H1 (cell line): Measurements from ENCODE around the gene FAM50A. TPM values are rescaled to one million over a fixed set of nuclear protein-coding genes. Genes with fewer than 3 reads are reported as not detected.
"Not testable (repeated sequence)": the region's sequence is repeated elsewhere in the genome, so short reads cannot be mapped to it uniquely, and the experiment has no call there.

ENCODE experiments used
- CTCF ChIA-PET: fragments of 300-600 bp; sonication (Branson Sonifier 250); formaldehyde crosslinking; loops from one replicate; lab custom pipeline; 2021; ENCODE audit not compliant: partially characterized antibody; lab: Charles Lee
- POLR2A ChIA-PET: fragments of 300-600 bp; sonication (Branson Sonifier 250); formaldehyde crosslinking; loops from one replicate; lab custom pipeline; 2021; ENCODE audit warnings: inconsistent platforms; ENCODE audit not compliant: partially characterized antibody; lab: Charles Lee
- DNase-seq, 2 experiments: peaks; one replicate each; pipeline versions ENCODE4 v3.0.0 to v3.0.0-alpha.2; 2010 to 2022; ENCODE audit warnings: low spot score in 2 of 2, low read depth in 1 of 2, mixed read lengths in 1 of 2
- FAIRE-seq: peaks from 2 replicates; lab custom pipeline; 2011; peaks lifted over from hg19 to GRCh38; lab: Jason Lieb, UNC
- H2AFZ ChIP-seq: 2 replicates; pipeline ENCODE4 v1.8.1; 2012; ENCODE audit warnings: low read length, inconsistent platforms
- H2AK5ac ChIP-seq: 2 replicates; pipeline ENCODE4 v1.6.1; 2013; ENCODE audit warnings: low read depth, low read length
- H2BK120ac ChIP-seq: replicated peaks from 2 replicates; pipeline ENCODE3; 2013; ENCODE audit warnings: low read depth, low read length, inconsistent platforms
- H2BK12ac ChIP-seq: 2 replicates; pipeline ENCODE4 v1.6.1; 2013; ENCODE audit warnings: low read depth, low read length
- H2BK15ac ChIP-seq: 2 replicates; pipeline ENCODE4 v1.6.1; 2013; ENCODE audit warnings: low read length
- H2BK20ac ChIP-seq: 2 replicates; pipeline ENCODE4 v1.6.1; 2013; ENCODE audit warnings: low read length
- H2BK5ac ChIP-seq: 2 replicates; pipeline ENCODE4 v1.6.1; 2013; ENCODE audit warnings: low read depth, low read length
- H3K14ac ChIP-seq: 2 replicates; pipeline ENCODE4 v1.6.1; 2013; ENCODE audit warnings: inconsistent platforms; ENCODE audit not compliant: insufficient read length
- H3K18ac ChIP-seq: 2 replicates; pipeline ENCODE4 v1.6.1; 2013; ENCODE audit warnings: low read length; ENCODE audit errors: extremely low read depth
- H3K23ac ChIP-seq: 2 replicates; pipeline ENCODE4 v1.6.1; 2013; ENCODE audit warnings: inconsistent platforms; ENCODE audit not compliant: insufficient read length
- H3K23me2 ChIP-seq: 2 replicates; pipeline ENCODE4 v1.6.1; 2013; ENCODE audit warnings: low read depth, low read length
- H3K27ac ChIP-seq: 2 replicates; pipeline ENCODE4 v1.6.1; 2011; ENCODE audit warnings: low read depth, low read length, inconsistent platforms
- H3K27me3 ChIP-seq, 4 experiments: replicated peaks in 1 of 4; 1 replicate in 1 of 4; 2 replicates in 3 of 4; pipeline versions ENCODE4 v1.6.1 to v1.8.1; 2011 to 2013; ENCODE audit warnings: low read length in 3 of 4, mild to moderate bottlenecking in 3 of 4, inconsistent platforms in 2 of 4, mixed read lengths in 2 of 4, moderate library complexity in 1 of 4; ENCODE audit not compliant: control insufficient read depth in 3 of 4, insufficient read depth in 3 of 4; ENCODE audit errors: extremely low read depth in 1 of 4
- H3K36me3 ChIP-seq, 4 experiments: 2 replicates each; pipeline versions ENCODE4 v1.6.1 to v1.8.1; 2011 to 2013; ENCODE audit warnings: mild to moderate bottlenecking in 4 of 4, low read length in 3 of 4, moderate library complexity in 2 of 4, control low read depth in 1 of 4, inconsistent platforms in 1 of 4; ENCODE audit not compliant: insufficient read depth in 4 of 4, control insufficient read depth in 2 of 4
- H3K4ac ChIP-seq: replicated peaks from 2 replicates; pipeline ENCODE3; 2013; ENCODE audit warnings: low read length, low read depth, mixed read lengths, inconsistent platforms; ENCODE audit not compliant: insufficient read length
- H3K4me1 ChIP-seq, 4 experiments: replicated peaks in 1 of 4; 1 replicate in 1 of 4; 2 replicates in 3 of 4; pipeline versions ENCODE4 v1.6.1 to v1.8.1; 2011 to 2013; ENCODE audit warnings: low read length in 3 of 4, inconsistent platforms in 2 of 4, mixed read lengths in 1 of 4; ENCODE audit not compliant: insufficient read depth in 4 of 4, control insufficient read depth in 3 of 4
- H3K4me2 ChIP-seq, 2 experiments: 2 replicates each; pipeline versions ENCODE4 v1.6.1 to v1.8.1; 2011 to 2013; ENCODE audit warnings: low read depth in 2 of 2, low read length in 2 of 2, control low read depth in 1 of 2, inconsistent platforms in 1 of 2, mild to moderate bottlenecking in 1 of 2; ENCODE audit not compliant: insufficient read depth in 1 of 2
- H3K4me3 ChIP-seq, 4 experiments: fragments of 200-600, 300-600 bp in 1 of 4; sonication (generic), shearing (Covaris generic), sonication (Bioruptor Twin) in 1 of 4; 2 replicates each; pipeline versions ENCODE4 v1.5.1 to v1.8.1; 2011 to 2016; ENCODE audit warnings: low read length in 4 of 4, low read depth in 3 of 4, control low read depth in 2 of 4, inconsistent platforms in 2 of 4, mild to moderate bottlenecking in 2 of 4, mixed read lengths in 1 of 4, moderate library complexity in 1 of 4; ENCODE audit not compliant: insufficient read depth in 2 of 4; ENCODE audit errors: extremely low read depth in 1 of 4
- H3K56ac ChIP-seq: replicated peaks from 2 replicates; pipeline ENCODE3; 2013; ENCODE audit warnings: low read depth, mild to moderate bottlenecking, mixed read lengths, low read length, inconsistent platforms; ENCODE audit not compliant: insufficient read length
- H3K79me1 ChIP-seq: 2 replicates; pipeline ENCODE4 v1.6.1; 2013; ENCODE audit warnings: low read depth, low read length, control low read depth
- H3K79me2 ChIP-seq, 2 experiments: 2 replicates each; pipeline versions ENCODE4 v1.6.1 to v1.8.1; 2012 to 2013; ENCODE audit warnings: low read length in 2 of 2, mild to moderate bottlenecking in 2 of 2, inconsistent platforms in 1 of 2; ENCODE audit not compliant: insufficient read depth in 2 of 2, control insufficient read depth in 1 of 2
- H3K9ac ChIP-seq, 4 experiments: replicated peaks in 1 of 4; 1 replicate in 1 of 4; 2 replicates in 3 of 4; pipeline versions ENCODE4 v1.6.1 to v1.8.1; 2011 to 2013; ENCODE audit warnings: low read depth in 3 of 4, low read length in 3 of 4, control low read depth in 2 of 4, mild to moderate bottlenecking in 2 of 4, moderate library complexity in 2 of 4, inconsistent platforms in 1 of 4; ENCODE audit errors: extremely low read depth in 1 of 4
- H3K9me3 ChIP-seq, 2 experiments: 2 replicates each; pipeline versions ENCODE4 v1.6.1 to v1.8.1; 2012 to 2013; ENCODE audit warnings: mild to moderate bottlenecking in 2 of 2, moderate library complexity in 2 of 2, control low read depth in 1 of 2, inconsistent platforms in 1 of 2, low read depth in 1 of 2, low read length in 1 of 2, mixed read lengths in 1 of 2; ENCODE audit not compliant: insufficient read depth in 2 of 2
- H4K20me1 ChIP-seq, 2 experiments: replicated peaks in 1 of 2; 2 replicates each; pipeline versions ENCODE3 to v1.8.1; 2011 to 2013; ENCODE audit warnings: inconsistent platforms in 2 of 2, low read length in 2 of 2, mild to moderate bottlenecking in 1 of 2; ENCODE audit not compliant: insufficient read depth in 2 of 2, control insufficient read depth in 1 of 2
- H4K5ac ChIP-seq: 2 replicates; pipeline ENCODE4 v1.6.1; 2013; ENCODE audit warnings: low read length, low read depth, mixed read lengths, inconsistent platforms; ENCODE audit not compliant: insufficient read length
- H4K8ac ChIP-seq: 2 replicates; pipeline ENCODE4 v1.8.0; 2013; ENCODE audit warnings: mild to moderate bottlenecking, moderate library complexity, low read length, inconsistent platforms; ENCODE audit not compliant: insufficient read depth; ENCODE audit errors: extremely low read depth
- H4K91ac ChIP-seq: replicated peaks from 2 replicates; pipeline ENCODE3; 2013; ENCODE audit warnings: low read length, mixed read lengths, inconsistent platforms; ENCODE audit not compliant: insufficient read length
- WGBS, 2 experiments: shearing (Covaris generic) in 1 of 2; methylation state at CpG; one replicate each; pipeline versions ENCODE4 v1.1.6 to v1.1.7; 2013 to 2015; ENCODE audit warnings: low lambda C conversion rate in 2 of 2, mixed read lengths in 2 of 2, inconsistent platforms in 1 of 2, low coverage in 1 of 2, missing lambda C conversion rate in 1 of 2; ENCODE audit not compliant: insufficient replicate concordance in 2 of 2, insufficient coverage in 1 of 2, insufficient read length in 1 of 2; ENCODE audit errors: extremely low coverage in 1 of 2, missing lambda C conversion rate in 1 of 2; 5-methylcytosine and 5-hydroxymethylcytosine counted together
- polyA plus RNA-seq, 7 experiments: library from polyadenylated mRNA; depleted of rRNA in 3 of 7; stranded (reverse) in 5 of 7; unstranded in 2 of 7; fragments of >200 nt in 5 of 7; fragments of 200-250 nt in 2 of 7; gene quantifications; 1 replicate in 5 of 7; 2 replicates in 1 of 7; 4 replicates in 1 of 7; pipeline versions ENCODE4 v1.2.1 to v1.2.3, GENCODE V29; 2011 to 2013; ENCODE audit warnings: missing spikeins in 2 of 7, mixed read lengths in 2 of 7
- total RNA-seq: library from RNA; stranded (reverse); fragmentation: NEBNext Ultra II Directional; extraction: Animal tissue kit (Norgen Biotek cat#: 25700); gene quantifications from 2 replicates; pipeline ENCODE4 v1.2.1, GENCODE V29; 2021

The FAM50A gene
- total and polyA plus RNA-seq, 2 of the 8 experiments (the other 6 are each of a cell fraction or from before 2014, with no cell fraction given) = 30.7 to 48.7 TPM

- not testable (repeated sequence) for H2BK5ac ChIP-seq, H3K18ac ChIP-seq, H3K14ac ChIP-seq, H3K9ac ChIP-seq, H3K4ac ChIP-seq, H2AFZ ChIP-seq, H3K9me3 ChIP-seq, H3K27ac ChIP-seq, H2BK120ac ChIP-seq, H4K91ac ChIP-seq, H2BK15ac ChIP-seq, H4K8ac ChIP-seq, H3K23me2 ChIP-seq, H3K56ac ChIP-seq, FAIRE-seq, H3K79me1 ChIP-seq, H3K4me1 ChIP-seq, H4K20me1 ChIP-seq, H2BK12ac ChIP-seq, H3K27me3 ChIP-seq, H2BK20ac ChIP-seq, H2AK5ac ChIP-seq, H3K23ac ChIP-seq, DNase-seq, H3K4me3 ChIP-seq, H4K5ac ChIP-seq
- ChIA-PET POLR2A (interaction anchor here (0.7 to 8.4 kb wide), 21 partner anchors 9 to 132 kb away, joined by 3 to 124 read pairs (median 5); partner anchors contain the start of genes ATP6AP1, DNASE1L1, EMD and FLNA), CTCF (interaction anchor here (2.4 to 4.9 kb wide), 2 partner anchors 27 to 35 kb away, joined by 5 to 20 read pairs; partner anchors contain the start of gene FLNA)
- 98% methylated on average over 5 of the region's 6 CpGs; no CpG with 5 or more reads in 1 of the 2 experiments for WGBS, 2 experiments
- H3K79me2 ChIP-seq = peaks cover 0 to 15% of the 10 kb centered on the region in 2 experiments; a peak in 2 of 4 replicates
- peak overlapping the region in 1 of 2 experiments; percentile 85; a peak in 1 of 4 replicates for H3K4me2 ChIP-seq
- H3K36me3 ChIP-seq = peaks cover 13 to 25% (median 19%) of the 10 kb centered on the region in 4 experiments
These were observed 43.5 kb upstream of the FAM50A start for GRCh38 chrX:154400369-154400817.
